Measurements from ENCODE around the gene GPRC5C. TPM values are rescaled to one million over a fixed set of nuclear protein-coding genes. Genes with fewer than 3 reads are reported as not detected.

The GPRC5C gene
- total and polyA plus RNA-seq, 9 of the 15 experiments (the other 6 are each of a cell fraction or from before 2014, with no cell fraction given), result 0.28 to 9.0 (median 4.1) TPM

DNA sequence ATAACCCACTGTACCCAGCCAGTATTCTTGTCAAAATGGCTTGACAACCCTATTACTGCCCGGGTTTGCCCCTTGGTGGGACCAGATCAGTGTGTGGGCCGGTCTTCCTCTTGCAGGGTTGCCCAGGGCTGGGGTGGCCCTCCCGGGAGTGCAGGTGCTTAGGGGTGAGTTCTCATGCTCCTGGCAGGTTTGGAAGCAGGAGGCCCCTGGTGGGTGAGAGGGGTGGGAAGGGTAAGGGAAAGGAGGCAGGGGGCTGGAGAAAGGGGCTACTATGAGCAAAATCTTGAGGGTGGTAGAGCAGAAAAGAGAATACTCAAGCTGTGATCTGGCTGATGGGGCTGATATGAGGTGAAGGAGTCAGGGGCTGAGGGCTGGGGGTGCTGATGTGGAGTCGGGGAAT, 41.0 kb downstream of the GPRC5C start (continued):
- TF ChIP-seq, protein P1, sequence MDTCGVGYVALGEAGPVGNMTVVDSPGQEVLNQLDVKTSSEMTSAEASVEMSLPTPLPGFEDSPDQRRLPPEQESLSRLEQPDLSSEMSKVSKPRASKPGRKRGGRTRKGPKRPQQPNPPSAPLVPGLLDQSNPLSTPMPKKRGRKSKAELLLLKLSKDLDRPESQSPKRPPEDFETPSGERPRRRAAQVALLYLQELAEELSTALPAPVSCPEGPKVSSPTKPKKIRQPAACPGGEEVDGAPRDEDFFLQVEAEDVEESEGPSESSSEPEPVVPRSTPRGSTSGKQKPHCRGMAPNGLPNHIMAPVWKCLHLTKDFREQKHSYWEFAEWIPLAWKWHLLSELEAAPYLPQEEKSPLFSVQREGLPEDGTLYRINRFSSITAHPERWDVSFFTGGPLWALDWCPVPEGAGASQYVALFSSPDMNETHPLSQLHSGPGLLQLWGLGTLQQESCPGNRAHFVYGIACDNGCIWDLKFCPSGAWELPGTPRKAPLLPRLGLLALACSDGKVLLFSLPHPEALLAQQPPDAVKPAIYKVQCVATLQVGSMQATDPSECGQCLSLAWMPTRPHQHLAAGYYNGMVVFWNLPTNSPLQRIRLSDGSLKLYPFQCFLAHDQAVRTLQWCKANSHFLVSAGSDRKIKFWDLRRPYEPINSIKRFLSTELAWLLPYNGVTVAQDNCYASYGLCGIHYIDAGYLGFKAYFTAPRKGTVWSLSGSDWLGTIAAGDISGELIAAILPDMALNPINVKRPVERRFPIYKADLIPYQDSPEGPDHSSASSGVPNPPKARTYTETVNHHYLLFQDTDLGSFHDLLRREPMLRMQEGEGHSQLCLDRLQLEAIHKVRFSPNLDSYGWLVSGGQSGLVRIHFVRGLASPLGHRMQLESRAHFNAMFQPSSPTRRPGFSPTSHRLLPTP (IDR thresholded peaks at IDR 0.05; ENCODE audit: borderline replicate concordance, extremely low read depth, insufficient read length), result no peak
- TF ChIP-seq, protein P2, sequence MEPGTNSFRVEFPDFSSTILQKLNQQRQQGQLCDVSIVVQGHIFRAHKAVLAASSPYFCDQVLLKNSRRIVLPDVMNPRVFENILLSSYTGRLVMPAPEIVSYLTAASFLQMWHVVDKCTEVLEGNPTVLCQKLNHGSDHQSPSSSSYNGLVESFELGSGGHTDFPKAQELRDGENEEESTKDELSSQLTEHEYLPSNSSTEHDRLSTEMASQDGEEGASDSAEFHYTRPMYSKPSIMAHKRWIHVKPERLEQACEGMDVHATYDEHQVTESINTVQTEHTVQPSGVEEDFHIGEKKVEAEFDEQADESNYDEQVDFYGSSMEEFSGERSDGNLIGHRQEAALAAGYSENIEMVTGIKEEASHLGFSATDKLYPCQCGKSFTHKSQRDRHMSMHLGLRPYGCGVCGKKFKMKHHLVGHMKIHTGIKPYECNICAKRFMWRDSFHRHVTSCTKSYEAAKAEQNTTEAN (CRISPR knock-in tag; IDR thresholded peaks at IDR 0.05), result no peak
- TF ChIP-seq POLR2G (IDR thresholded peaks at IDR 0.05; ENCODE audit: low read depth, low read length) (no peak), CBX5 (IDR thresholded peaks at IDR 0.05; ENCODE audit: borderline replicate concordance, low read depth) (no peak), NR1H2 (CRISPR knock-in tag; IDR thresholded peaks at IDR 0.05) (no peak), CEBPB (tag; IDR thresholded peaks at IDR 0.05) (no peak), RHOXF2B (CRISPR knock-in tag; conservative IDR thresholded peaks at IDR 0.05) (no peak)
- TF ChIP-seq, protein P3, sequence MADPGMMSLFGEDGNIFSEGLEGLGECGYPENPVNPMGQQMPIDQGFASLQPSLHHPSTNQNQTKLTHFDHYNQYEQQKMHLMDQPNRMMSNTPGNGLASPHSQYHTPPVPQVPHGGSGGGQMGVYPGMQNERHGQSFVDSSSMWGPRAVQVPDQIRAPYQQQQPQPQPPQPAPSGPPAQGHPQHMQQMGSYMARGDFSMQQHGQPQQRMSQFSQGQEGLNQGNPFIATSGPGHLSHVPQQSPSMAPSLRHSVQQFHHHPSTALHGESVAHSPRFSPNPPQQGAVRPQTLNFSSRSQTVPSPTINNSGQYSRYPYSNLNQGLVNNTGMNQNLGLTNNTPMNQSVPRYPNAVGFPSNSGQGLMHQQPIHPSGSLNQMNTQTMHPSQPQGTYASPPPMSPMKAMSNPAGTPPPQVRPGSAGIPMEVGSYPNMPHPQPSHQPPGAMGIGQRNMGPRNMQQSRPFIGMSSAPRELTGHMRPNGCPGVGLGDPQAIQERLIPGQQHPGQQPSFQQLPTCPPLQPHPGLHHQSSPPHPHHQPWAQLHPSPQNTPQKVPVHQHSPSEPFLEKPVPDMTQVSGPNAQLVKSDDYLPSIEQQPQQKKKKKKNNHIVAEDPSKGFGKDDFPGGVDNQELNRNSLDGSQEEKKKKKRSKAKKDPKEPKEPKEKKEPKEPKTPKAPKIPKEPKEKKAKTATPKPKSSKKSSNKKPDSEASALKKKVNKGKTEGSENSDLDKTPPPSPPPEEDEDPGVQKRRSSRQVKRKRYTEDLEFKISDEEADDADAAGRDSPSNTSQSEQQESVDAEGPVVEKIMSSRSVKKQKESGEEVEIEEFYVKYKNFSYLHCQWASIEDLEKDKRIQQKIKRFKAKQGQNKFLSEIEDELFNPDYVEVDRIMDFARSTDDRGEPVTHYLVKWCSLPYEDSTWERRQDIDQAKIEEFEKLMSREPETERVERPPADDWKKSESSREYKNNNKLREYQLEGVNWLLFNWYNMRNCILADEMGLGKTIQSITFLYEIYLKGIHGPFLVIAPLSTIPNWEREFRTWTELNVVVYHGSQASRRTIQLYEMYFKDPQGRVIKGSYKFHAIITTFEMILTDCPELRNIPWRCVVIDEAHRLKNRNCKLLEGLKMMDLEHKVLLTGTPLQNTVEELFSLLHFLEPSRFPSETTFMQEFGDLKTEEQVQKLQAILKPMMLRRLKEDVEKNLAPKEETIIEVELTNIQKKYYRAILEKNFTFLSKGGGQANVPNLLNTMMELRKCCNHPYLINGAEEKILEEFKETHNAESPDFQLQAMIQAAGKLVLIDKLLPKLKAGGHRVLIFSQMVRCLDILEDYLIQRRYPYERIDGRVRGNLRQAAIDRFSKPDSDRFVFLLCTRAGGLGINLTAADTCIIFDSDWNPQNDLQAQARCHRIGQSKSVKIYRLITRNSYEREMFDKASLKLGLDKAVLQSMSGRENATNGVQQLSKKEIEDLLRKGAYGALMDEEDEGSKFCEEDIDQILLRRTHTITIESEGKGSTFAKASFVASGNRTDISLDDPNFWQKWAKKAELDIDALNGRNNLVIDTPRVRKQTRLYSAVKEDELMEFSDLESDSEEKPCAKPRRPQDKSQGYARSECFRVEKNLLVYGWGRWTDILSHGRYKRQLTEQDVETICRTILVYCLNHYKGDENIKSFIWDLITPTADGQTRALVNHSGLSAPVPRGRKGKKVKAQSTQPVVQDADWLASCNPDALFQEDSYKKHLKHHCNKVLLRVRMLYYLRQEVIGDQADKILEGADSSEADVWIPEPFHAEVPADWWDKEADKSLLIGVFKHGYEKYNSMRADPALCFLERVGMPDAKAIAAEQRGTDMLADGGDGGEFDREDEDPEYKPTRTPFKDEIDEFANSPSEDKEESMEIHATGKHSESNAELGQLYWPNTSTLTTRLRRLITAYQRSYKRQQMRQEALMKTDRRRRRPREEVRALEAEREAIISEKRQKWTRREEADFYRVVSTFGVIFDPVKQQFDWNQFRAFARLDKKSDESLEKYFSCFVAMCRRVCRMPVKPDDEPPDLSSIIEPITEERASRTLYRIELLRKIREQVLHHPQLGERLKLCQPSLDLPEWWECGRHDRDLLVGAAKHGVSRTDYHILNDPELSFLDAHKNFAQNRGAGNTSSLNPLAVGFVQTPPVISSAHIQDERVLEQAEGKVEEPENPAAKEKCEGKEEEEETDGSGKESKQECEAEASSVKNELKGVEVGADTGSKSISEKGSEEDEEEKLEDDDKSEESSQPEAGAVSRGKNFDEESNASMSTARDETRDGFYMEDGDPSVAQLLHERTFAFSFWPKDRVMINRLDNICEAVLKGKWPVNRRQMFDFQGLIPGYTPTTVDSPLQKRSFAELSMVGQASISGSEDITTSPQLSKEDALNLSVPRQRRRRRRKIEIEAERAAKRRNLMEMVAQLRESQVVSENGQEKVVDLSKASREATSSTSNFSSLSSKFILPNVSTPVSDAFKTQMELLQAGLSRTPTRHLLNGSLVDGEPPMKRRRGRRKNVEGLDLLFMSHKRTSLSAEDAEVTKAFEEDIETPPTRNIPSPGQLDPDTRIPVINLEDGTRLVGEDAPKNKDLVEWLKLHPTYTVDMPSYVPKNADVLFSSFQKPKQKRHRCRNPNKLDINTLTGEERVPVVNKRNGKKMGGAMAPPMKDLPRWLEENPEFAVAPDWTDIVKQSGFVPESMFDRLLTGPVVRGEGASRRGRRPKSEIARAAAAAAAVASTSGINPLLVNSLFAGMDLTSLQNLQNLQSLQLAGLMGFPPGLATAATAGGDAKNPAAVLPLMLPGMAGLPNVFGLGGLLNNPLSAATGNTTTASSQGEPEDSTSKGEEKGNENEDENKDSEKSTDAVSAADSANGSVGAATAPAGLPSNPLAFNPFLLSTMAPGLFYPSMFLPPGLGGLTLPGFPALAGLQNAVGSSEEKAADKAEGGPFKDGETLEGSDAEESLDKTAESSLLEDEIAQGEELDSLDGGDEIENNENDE (IDR thresholded peaks at IDR 0.05; ENCODE audit: low read depth, low read length), result no peak
- TF ChIP-seq, protein P4, sequence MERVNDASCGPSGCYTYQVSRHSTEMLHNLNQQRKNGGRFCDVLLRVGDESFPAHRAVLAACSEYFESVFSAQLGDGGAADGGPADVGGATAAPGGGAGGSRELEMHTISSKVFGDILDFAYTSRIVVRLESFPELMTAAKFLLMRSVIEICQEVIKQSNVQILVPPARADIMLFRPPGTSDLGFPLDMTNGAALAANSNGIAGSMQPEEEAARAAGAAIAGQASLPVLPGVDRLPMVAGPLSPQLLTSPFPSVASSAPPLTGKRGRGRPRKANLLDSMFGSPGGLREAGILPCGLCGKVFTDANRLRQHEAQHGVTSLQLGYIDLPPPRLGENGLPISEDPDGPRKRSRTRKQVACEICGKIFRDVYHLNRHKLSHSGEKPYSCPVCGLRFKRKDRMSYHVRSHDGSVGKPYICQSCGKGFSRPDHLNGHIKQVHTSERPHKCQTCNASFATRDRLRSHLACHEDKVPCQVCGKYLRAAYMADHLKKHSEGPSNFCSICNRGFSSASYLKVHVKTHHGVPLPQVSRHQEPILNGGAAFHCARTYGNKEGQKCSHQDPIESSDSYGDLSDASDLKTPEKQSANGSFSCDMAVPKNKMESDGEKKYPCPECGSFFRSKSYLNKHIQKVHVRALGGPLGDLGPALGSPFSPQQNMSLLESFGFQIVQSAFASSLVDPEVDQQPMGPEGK (CRISPR knock-in tag; IDR thresholded peaks at IDR 0.05; ENCODE audit: borderline replicate concordance), result no peak
